Fibroblast of gingiva (primary cell): ENCODE measurements around the gene DHRS3.
A peak's percentile ranks its signal among the peaks of the same experiment; 100 is the strongest.
"Not testable (repeated sequence)": the region's sequence is repeated elsewhere in the genome, so short reads cannot be mapped to it uniquely, and the experiment has no call there.

ENCODE experiments used
- DNase-seq: peaks from one replicate; pipeline ENCODE4 v3.0.0-alpha.2; 2011; ENCODE audit warnings: low read depth

DHRS3 gene

DNA sequence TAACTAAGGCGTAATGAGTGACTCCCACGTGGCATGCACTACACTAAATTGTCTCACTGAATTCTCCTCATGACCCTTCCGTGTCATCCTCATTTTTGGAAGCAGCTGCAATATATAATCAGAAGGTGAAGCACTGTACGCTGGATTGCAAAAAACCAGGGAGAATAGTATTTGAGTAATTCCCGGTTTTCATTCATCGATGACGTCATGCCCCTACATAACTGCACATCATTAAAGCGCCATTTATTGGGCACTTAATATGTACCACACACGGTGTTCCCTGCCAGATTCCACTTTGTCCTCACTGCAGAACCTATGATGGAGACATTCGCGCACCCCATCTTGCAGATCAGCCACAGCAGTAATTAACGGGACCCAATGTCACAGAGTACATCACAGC is 41.0 kb downstream of the DHRS3 start:
- DNase-seq = no peak

DNA sequence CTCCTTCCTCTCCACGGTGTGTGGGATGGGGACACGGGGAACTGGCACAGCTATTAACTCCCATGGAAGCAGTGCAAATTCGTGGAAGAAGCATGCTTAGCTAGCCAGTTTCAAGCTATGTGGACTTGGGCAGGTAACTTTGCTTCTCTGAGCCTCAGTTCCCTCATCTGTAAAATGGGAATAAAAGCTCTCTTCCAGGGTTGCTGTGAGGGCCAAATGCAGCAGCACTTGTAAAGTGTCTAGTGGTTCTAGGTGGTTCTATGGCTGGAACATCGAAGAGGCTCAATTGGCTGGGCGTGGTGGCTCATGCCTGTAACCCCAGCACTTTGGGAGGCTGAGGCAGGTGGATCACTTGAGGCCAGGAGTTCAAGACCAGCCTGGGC is 43.3 kb downstream of the DHRS3 start:
- no peak for DNase-seq

DNA sequence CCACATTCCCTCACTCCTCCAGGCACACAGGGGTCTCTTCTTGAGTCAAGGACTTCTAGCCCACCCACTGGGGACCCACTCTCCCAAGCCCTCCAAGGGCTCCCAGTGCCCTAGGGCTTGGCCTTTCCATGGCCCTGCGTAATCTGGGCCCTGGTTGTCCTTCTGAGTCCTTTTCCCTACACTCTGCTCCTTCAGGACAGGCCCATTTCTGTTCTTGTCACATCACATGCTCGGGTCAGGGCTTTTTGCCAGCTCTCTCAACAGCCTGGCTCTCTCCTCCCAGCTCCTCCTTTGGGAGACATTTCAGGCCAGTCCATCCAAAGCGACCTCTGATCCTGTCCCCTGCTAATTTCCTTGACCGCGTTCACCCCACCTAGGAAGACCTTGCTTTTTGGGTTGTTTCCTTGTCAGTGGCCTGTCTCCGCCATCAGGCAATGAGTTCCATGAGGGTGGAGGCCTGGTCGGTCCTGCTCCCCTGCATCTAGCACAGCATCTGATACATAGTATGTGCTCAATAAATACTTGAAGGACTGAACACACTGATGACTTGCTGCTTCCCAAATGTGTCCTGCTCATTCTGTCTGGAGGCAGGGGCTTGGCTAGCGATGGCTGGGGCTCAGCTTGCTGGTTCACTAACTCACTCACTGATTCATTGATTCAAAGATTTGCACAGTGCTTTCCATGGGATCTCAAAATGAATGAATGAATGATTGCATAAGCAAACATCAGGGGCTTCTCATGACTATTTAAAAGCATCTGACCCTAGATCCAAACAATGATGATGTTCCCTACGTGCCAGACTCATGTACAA is 44.8 kb downstream of the DHRS3 start:
- DNase-seq = no peak

DNA sequence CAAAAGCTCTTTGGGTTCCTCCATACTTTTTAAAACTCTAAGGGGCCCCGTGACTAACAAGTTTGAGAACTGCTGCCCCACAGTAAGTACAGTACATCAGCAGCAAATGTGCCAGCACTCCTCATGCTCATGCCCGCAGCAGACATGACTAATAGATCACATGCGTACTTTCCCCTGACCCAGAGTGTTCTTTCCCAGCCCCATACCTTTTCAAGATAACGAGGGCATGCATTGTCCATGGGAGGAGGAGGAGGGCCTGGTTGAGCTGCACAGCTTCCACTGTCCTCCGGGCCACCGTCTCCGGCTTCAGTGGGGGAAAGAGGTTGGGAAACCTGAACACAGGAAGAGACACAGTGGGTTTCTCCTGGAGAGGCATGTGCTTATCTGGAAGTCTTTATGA is 45.5 kb downstream of the DHRS3 start:
- DNase-seq = no peak

DNA sequence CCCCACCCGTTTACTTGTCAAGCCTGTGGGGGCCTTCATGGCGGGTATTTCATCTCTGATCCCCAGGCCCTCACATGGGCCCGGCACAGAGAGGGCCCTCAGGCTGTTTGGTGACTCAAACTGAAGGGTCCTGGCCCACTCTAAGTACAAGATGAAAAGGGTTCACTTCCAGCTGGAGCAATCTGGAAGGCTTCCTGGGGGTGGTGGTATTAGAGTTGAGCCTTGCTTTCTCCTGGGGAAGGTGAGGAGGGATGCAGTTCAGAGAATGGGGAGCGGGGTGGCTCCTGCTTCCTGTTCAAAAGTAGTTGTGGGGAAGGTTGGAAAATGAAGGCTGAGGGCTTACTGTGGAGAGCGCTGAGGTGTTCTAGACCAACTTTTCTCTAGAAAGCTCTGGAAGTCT is 47.7 kb downstream of the DHRS3 start:
- no peak for DNase-seq

DNA sequence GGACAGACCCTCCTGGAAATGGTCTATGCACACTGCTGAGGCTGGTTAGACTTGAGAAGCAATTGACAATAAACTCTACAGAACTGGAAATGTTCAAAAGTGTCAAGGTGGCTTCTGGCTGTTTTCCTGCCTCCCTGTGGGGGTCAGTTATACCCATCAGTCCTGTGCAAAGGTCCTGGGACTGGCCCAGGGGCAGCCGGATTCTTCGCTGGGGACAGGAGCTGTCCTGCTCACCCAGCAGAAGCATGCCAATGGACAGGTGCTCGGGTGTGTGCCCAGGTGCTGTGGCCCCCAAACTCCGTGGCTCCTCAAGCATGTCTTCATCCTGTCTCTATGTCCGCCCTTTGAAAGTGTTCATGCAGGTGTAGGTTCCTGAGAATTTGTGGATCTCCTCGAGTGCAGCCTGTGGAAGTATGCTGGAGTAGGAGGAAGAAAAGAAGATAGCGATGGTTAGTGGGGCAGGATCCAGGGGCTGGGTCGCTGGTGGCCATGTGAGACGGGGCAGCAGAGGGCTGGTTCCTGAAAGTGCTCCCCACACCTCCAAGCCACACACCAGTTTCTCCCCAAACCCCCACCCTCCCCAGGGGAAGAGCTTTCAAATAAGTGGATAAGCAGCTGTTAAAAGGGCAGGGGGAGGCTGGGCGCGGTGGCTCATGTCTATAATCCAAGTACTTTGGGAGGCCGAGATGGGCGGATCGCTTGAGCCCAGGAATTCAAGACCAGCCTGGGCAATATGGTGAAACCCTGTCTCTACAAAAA is 49.8 kb downstream of the DHRS3 start:
- no peak for DNase-seq

DNA sequence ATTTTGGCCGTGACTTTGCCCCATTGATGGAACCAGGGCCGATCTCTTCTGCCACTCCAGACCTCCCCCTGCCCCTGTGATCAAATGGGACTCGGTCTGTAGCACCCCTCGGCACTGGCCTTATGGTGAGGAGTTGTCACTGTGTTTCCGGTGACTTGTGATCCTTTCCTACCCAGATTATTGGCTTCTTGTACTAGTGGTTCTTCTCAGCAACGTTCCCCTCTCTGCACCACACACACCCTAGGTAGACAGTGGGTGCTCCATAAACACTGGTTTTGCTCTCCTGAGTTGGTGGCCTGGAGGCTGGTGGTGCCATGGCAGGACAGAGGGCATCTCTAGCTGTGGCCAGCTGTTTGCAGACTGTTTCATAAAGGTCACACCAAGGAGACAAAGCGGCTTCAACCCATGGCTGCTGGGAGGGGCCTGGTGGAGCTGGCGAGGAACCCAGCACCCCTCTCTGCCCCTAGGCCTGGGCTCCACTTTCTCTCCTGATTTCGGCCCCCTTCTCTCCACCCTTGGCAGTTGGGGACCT is 50.7 kb downstream of the DHRS3 start:
- no peak for DNase-seq

DNA sequence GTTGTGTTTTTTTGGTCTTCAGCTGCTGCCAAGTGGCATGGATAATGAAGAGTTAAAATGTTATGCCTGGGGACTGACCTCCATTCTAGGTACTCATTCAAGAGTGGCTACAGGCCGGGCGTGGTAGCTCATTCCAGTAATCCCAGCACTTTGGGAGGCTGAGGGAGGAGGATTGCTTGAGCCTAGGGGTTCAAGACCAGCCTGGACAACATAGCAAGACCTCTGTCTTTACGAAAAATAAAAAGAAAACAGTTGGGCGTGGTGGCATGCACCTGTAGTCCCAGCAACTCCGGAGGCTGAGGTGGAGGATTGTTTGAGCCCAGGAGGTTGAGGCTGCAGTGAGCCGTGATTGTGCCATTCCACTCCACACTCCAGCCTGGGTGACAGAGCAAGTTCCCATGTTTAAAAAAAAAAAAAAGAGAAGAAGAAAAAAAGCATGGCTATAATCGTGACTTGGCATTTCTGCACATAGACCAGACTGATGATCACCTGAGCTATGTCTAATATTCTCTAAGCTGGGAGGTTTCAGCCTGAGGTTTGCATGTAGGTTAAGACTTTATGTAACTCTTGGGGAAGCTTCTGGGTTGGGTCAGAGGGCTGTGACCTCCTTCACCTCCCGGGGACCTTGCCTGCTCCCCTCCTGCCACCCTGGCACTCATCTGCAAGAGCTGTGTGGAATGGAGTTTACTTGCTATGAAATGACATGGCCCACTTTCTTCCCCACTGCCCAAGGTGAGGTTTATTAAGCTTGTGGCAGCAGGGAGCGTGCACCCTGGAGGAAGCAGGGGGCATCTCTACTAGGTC is 51.3 kb downstream of the DHRS3 start:
- no peak for DNase-seq

DNA sequence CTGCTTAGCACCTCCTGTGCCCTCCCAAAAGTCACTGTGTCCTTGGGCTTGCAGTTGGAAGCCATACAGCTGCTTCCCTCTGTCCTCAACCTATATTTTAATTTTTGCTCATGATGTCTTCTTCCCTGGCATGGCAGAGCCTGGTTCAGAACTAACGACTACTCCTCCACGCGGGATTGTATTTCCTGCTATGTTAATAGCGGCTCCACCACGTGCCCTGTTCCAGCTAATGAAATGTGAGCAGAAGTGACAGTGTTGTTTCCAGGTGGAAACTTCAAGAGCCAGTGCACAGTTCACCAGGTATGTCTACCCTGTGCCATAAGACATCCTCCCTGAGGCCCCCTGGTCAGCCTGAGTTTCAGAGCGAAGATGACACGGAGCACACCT is 52.1 kb downstream of the DHRS3 start:
- no peak for DNase-seq

DNA sequence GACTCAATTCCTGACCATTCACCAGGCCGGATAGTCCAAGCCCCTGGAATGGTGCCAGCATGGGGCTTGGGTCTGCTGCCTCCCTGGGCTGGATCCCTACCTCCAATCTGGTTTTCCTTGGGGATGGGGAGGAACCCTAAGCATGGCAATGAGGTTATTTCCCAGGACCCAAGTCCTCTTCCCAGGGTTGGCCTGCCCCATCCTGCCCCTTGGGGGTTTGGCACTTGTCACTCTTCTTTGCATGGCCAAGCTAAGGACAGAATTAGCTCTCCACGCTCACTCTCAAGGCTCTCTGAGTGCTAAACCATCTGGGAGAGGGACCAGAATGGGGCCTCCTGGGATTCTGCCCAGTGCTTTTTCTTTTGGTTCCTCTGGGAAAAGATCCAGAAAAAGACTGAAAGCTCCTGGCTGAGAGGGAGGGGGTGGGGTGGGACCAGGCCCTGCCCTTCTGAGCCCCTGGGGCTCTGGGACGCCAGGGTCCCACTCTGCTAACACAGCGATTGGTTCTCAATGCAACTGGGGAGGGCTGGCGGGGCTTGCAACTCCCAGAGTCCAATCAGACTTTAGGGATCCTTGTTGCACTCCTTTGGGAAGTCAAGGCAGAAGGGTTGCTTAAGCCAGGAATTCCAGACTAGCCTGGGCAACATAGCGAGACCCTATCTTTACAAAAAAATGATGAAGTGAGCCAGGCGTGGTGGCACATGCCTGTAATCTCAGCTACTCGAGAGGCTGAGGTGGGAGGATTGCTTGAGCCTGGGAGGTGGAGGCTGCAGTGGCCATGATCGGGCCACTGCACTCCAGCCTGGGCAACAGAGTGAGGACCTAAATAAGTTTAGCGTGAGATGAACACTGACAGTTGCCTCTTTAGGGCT is 52.7 kb downstream of the DHRS3 start:
- DNase-seq = no peak

DNA sequence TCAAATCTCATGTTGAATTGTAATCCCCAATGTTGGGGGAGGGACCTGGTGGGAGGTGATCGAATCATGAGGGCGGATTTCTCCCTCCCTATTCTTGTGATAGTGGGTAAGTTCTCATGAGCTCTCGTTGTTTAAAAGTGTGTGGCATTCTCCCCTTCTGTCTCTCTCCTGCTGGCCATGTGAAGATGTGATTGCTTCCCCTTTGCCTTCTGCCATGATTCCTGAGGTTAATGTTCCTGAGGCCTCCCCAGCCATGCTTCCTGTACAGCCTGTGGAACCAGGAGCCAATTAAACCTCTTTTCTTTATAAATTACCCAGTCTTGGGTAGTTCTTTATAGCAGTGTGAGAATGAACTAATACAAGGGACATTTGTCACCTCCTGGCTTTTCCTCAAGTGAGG is 53.8 kb downstream of the DHRS3 start:
- DNase-seq = not testable (repeated sequence)

DNA sequence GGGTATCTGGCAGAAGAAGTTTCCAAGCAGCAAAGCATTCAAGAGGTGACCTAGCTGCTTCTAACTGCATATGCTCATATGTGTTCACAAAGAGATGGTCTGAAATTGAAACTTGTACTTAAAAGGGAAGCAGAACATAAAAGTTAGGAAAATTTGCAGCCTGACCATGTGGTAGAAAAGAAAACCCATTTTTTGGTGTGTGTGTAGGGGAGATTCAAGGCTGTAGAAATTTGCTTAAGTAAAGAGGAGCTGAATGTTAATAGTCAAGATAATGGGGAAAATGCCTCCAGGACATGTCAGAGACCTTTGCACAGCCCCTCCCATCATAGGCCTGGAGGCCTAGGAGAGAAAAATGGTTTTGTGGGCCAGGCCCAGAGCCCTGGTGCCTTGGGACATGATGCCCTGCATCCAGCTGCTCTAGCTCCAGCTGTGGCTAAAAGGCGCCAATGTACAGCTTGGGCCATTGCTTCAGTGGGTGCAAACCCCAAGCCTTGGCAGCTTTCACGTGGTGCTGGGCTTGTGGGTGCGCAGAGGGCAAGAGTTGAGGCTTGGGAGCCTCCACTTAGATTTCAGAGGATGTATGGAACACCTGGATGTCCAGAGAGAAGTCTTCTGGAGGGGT is 54.9 kb downstream of the DHRS3 start:
- DNase-seq = no peak

DNA sequence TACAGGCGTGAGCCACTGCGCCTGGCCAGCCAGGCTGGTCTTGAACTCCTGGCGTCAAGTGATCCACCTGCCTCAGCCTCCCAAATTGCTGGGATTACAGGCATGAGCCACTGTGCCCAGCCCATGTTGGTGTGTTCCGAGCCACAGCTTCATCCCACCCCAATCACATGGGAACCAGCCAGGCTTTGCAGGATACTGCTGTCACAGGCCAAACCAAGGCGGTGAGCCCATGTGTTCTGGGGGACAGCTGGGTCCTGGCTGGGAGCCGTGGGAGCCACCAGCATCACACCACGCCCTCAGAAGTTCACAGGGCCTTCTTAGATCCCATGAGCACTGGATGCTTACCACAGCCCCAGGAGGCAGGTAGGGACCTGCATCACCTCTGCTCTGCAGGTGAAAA is 56.9 kb downstream of the DHRS3 start:
- DNase-seq = no peak

DNA sequence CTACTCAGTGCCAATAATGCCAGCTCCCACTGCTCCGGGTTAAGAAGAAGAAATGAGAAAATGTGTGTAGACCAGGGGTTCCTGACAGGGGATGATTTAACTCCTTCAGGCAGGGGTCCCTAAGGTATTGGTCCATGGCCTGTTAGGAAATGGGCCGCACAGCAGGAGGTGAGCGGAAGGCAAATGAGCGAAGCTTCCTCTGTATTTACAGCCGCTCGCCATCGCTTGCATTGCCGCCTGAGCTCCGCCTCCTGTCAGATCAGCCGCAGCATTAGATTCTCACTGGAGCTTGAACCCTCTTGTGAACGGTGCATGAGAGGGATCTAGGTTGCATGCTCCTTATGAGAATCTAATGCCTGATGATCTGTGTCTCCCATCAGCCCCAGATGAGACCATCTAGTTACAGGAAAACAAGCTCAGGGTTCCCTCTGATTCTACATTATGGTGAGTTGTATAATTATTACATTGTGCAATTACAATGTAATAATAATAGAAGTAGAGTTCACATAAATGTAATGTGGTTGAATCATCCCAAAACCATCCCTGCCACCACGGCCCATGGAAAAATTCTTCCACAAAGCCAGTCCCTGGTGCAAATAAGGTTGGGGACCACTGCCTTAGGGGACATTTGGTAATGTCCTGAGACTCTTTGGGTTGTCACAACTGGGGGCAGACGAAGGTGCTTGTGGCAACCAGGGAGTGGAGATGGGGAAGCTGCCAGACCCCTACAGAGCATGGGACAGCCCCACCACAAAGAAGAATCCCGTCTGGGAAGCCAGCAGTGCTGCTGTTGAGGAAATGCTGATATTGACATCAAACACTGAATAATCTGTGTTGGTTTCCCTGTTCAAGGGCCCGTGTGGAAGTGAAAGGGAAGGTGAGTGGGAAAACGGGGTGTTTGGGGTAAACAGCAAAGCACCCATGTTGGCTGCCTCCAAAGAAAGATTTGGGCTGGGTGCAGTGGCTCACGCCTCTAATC is 60.8 kb downstream of the DHRS3 start:
- peak; percentile 26 for DNase-seq

DNA sequence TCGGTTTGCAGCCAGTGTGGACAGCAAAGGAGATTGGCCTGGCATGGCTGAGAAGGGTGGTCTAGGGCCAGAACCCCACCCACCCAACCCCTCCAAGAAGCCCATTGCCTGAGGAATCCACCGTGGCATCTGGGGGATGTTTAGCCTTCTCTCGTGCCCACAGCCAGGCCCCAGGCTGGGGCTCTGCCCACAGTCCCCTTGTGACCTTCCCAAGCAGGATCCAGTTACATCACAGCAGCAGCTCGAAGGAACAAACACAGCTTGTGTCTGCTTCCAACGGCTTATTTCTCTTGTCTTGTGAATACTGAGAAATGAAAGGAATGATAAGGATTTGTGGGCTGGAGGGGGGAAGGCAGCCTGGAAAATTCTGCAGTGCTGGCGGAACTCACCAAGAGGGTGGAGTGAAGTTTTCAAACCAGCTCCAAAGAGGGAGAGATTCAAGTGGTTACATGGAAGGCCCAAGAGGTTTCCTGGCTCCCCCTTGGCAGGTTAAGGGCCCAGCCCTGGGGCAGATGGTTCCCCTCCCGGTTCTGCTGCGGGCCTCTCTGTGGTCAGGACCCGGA is 61.6 kb downstream of the DHRS3 start:
- peak; percentile 93 for DNase-seq

DNA sequence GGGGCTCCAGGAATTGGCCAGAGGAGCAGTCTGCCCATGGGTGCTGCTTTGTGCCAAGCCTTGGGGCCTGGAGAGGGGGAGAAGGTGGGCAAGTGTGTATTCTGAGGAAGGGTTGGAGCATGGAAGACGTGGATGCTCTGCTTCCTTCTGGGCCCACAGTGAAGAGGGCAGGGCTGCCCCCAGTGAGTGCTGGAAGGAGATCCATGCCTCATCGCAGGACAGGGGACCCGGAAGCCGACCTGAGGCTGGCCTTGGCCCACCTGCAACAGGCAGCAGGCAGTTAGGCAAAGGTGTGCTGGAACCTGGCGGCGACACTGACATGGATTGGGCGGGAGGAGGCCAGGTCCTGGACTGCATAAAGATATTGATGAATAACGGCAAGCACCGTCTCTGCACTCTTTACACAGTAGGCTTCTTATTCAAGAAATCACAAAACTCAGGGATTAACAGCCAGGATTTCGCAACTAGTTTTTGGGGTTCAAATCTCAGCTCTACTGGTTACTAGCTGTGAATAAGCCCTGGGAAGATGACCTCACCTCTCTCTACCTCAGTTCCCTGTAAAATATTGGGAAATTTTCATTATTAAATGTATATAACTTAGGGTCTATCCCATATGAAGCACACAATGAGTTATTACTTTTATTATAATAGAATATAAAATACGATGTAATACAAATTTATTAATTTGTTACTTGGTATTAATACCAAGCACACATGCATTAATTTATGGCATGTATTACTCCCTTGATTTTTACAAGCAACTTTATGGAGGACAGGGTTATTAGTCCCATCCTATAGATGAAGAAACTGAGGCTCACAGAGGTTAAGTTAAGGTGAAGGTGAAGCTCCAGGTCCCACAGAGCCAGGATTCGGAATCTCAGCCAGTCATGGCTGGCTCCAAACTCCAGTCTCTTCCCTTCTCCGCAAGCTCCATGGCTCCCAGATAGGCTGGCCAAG is 62.3 kb downstream of the DHRS3 start:
- DNase-seq = no peak

DNA sequence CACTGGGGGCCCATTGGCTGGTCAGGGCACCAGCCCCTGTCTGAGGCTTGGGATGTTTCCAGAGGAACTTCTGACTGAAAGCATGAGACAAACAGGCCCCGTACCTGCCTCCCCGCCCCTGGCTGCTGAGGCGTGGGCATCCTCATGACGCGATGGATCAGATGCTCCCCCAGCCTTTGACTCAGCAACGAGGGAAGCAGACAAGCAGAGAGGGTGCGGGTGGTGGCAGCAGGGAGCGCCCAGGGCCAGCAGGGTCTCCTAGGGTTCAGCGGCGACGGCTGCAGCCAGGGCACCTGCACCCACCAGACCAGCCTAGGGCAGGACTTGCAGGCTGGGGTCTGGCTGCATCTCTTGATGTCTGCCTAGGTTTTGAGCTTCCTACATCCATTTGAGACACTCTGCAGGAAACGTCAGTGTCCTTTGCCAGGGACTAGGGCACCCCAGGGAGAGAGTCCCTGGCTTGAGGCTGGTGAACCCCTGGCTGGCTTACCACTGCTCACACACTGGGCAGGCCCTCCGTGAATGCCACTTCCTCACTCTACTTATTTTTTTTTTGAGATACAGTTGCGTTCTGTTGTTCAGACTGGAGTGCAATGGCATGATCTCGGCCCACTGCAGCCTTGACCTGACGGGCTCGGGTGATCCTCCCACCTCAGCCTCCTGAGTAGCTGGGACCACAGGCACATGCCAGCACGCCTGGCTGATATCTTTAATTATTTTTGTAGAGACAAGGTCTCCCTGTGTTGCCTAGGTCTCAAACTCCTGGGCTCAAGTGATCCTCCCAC is 63.3 kb downstream of the DHRS3 start:
- DNase-seq = no peak

DNA sequence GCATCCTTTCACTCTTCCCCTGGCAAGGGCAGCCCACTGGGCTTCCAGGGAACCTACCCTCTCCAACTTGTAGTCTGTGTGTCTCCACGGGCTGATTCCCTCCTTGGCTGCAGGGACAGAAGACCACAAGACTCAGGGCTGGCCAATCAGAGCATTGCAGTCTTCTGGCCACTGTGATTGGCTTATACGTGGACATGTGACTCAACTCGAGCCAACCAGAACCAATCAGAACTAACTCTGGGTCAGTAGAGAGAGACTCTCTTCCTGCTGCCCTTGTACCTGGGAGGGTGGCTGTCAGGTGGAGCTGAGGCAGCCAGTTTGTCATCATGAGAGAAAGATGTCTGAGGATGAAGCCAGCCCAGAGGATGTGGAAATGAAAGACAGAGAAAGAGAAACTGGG is 64.0 kb downstream of the DHRS3 start:
- no peak for DNase-seq
